Measurements from ENCODE around the gene PLBD2. TPM values are rescaled to one million over a fixed set of nuclear protein-coding genes. Genes with fewer than 3 reads are reported as not detected.

The PLBD2 gene
- polyA plus RNA-seq, 1 experiment, result 16.0 TPM

GRCh38 chr12:113322343-113322742, 36.0 kb upstream of the PLBD2 start:
- POLR2A ChIA-PET, result interaction anchor here (0.9 to 1.0 kb wide), 2 partner anchors 13 to 101 kb away, joined by 3 read pairs; no protein-coding TSS in a partner anchor
- CTCF ChIA-PET, result interaction anchor here (1.3 to 2.1 kb wide), 2 partner anchors 9 to 11 kb away, joined by 3 to 11 read pairs; no protein-coding TSS in a partner anchor
- peak; percentile 51 for DNase-seq (ENCODE audit: low read depth, low spot score)
- TF ChIP-seq CTCF (IDR thresholded peaks at IDR 0.05; ENCODE audit: low read depth, low read length), result no peak
- H3K4me3 ChIP-seq (ENCODE audit: low read depth, low read length), result no peak overlapping the region
- H3K27ac ChIP-seq (ENCODE audit: low read depth, low read length), result peak overlapping the region; percentile 55
- no peaks in the 10 kb centered on the region for H3K27me3 ChIP-seq (ENCODE audit: control insufficient read depth, insufficient read depth, low read length)
- peaks cover 7% of the 10 kb centered on the region for H3K9me3 ChIP-seq (ENCODE audit: control insufficient read depth, insufficient read depth, low read length)

GRCh38 chr12:113325916-113326315, 32.5 kb upstream of the PLBD2 start:
- CTCF ChIA-PET, result interaction anchor here (0.7 to 1.6 kb wide), 5 partner anchors 9 to 131 kb away, joined by 3 to 8 read pairs (median 4); partner anchors contain the start of gene SLC8B1

GRCh38 chr12:113326775-113327395, 31.5 kb upstream of the PLBD2 start:
- ChIA-PET POLR2A (interaction anchor here (0.7 to 1.2 kb wide), 2 partner anchors 8 to 21 kb away, joined by 4 to 6 read pairs; partner anchors contain the start of gene SLC8B1), CTCF (interaction anchor here (0.7 to 1.6 kb wide), 4 partner anchors 21 to 132 kb away, joined by 3 to 8 read pairs (median 4); no protein-coding TSS in a partner anchor)
- peak; percentile 8; the same call in 1 of the 2 replicates for TF ChIP-seq CTCF (IDR thresholded peaks at IDR 0.05; ENCODE audit: low read depth, low read length)
- Histone ChIP-seq H3K9me3 (ENCODE audit: control insufficient read depth, insufficient read depth, low read length) (peaks cover 3% of the 10 kb centered on the region; the same call in 1 of the 2 replicates), H3K27me3 (ENCODE audit: control insufficient read depth, insufficient read depth, low read length) (no peaks in the 10 kb centered on the region), H3K27ac (ENCODE audit: low read depth, low read length) (peak overlapping the region; percentile 66), H3K4me3 (ENCODE audit: low read depth, low read length) (no peak overlapping the region)
- no peak for DNase-seq (ENCODE audit: low read depth, low spot score)

More at GRCh38 chr12:113325916-113326315, 32.5 kb upstream of the PLBD2 start:
- H3K4me3 ChIP-seq (ENCODE audit: low read depth, low read length), result no peak overlapping the region
- H3K27ac ChIP-seq (ENCODE audit: low read depth, low read length), result peak overlapping the region; percentile 66
- H3K9me3 ChIP-seq (ENCODE audit: control insufficient read depth, insufficient read depth, low read length), result peaks cover 7% of the 10 kb centered on the region
- TF ChIP-seq CTCF (IDR thresholded peaks at IDR 0.05; ENCODE audit: low read depth, low read length), result no peak
- no peaks in the 10 kb centered on the region for H3K27me3 ChIP-seq (ENCODE audit: control insufficient read depth, insufficient read depth, low read length)
- peak; percentile 61 for DNase-seq (ENCODE audit: low read depth, low spot score)
- POLR2A ChIA-PET, result interaction anchor here (0.7 to 1.2 kb wide), 3 partner anchors 9 to 1083 kb away, joined by 3 to 6 read pairs (median 4); partner anchors contain the start of gene SLC8B1

GRCh38 chr12:113328368-113328889, 30.0 kb upstream of the PLBD2 start:
- ChIA-PET CTCF (interaction anchor here (0.6 kb wide), 1 partner anchor 1516 kb away, joined by 3 read pairs; no protein-coding TSS in a partner anchor), POLR2A (no interaction called here)
- Histone ChIP-seq H3K9me3 (ENCODE audit: control insufficient read depth, insufficient read depth, low read length) (no peaks in the 10 kb centered on the region), H3K27me3 (ENCODE audit: control insufficient read depth, insufficient read depth, low read length) (no peaks in the 10 kb centered on the region), H3K27ac (ENCODE audit: low read depth, low read length) (no peak overlapping the region), H3K4me3 (ENCODE audit: low read depth, low read length) (no peak overlapping the region)
- DNase-seq (ENCODE audit: low read depth, low spot score), result no peak
- TF ChIP-seq CTCF (IDR thresholded peaks at IDR 0.05; ENCODE audit: low read depth, low read length), result no peak

All from AG04450 (cell line).